Daoy (cell line): ENCODE measurements around the gene KLHL36. TPM values are rescaled to one million over a fixed set of nuclear protein-coding genes. Genes with fewer than 3 reads are reported as not detected.
A peak's percentile ranks its signal among the peaks of the same experiment; 100 is the strongest.

Experiments used
- DNase-seq: peaks from one replicate; pipeline ENCODE4 v3.0.0-alpha.2; 2015; ENCODE audit warnings: low read depth
- total RNA-seq: library from RNA; depleted of rRNA; stranded (reverse); fragments of >200 nt; shearing (Covaris generic); gene quantifications from 2 replicates; pipeline ENCODE4 v1.2.3, GENCODE V29; 2014; rRNA removed

The KLHL36 gene
- 17.0 and 20.5 TPM in 2 replicates for total RNA-seq

DNA sequence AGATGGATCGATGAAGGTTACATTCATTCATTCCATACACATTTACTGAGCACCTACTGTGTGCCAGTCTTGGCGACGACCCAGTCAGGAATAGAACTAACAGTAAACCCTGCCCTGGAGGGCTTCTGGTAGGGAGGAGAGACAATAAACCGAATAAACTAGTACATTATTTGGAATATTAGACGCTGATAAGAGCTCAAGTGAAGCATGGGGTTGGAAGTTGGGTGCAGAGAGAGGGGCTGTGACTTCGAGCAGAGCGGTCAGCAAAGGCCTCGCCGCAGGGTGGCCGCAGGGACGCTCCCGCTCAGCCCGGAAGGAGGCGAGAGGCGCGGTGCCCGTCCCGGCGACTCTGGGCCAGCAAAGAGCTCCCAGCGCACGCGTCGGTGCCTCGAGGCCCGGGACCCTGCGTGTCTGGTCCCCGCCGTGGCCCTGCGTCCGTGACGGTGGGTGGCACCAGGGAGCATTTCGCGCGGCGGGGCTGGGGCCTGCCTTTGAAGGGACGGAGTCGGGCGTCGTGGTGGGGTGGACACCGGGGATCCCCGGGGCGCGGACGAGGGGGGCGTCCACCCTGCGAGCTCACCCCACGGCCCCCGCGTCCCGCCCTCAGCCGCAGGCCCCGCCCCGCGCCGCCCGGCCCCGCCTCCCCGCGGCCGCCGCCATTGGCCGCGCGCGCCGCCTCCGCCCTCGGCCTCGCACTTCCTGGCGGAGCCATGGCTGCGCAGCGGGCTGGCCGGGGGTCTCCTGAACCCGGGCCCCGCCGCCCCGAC, at the start of gene KLHL36:
KLHL36 (plus strand) TSS at position 684 of the 767 bp plus-strand sequence. CDS start 2,357 bp downstream, outside the sequence.
- peak; percentile 62 for DNase-seq

DNA sequence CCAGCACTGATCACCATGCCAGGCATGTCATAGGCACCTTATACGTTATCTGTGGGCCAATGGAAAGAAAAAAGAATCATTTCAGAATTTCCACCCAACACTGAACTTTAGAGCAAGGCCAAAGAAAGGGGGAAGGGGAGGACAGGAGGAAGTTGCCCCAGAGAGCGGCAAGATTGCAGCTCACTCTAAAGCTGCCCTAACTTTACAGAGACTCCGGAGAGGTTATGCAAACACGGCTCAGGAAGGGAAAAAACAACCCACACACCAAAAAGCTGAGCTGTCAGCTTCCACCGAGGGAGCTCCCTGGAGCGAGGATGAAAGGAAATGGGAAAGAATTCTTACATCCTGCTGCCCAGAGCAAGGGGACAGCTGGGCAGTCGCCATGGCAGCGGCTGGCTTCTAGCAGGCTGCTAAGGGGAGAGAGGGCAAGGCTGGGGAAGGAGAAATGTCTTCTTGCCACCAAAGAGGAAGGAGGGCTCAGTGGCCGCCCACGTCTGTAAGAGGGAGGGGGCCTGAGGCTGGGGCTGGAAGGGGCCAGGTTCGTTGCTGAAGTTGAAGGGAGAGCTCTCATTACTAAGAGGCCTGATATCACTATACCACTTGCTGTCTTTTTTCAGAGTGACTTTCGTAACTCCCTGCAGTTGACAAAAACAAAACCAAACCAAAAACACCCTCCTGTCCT, 48.6 kb upstream of the KLHL36 start:
- peak; percentile 80 for DNase-seq

DNA sequence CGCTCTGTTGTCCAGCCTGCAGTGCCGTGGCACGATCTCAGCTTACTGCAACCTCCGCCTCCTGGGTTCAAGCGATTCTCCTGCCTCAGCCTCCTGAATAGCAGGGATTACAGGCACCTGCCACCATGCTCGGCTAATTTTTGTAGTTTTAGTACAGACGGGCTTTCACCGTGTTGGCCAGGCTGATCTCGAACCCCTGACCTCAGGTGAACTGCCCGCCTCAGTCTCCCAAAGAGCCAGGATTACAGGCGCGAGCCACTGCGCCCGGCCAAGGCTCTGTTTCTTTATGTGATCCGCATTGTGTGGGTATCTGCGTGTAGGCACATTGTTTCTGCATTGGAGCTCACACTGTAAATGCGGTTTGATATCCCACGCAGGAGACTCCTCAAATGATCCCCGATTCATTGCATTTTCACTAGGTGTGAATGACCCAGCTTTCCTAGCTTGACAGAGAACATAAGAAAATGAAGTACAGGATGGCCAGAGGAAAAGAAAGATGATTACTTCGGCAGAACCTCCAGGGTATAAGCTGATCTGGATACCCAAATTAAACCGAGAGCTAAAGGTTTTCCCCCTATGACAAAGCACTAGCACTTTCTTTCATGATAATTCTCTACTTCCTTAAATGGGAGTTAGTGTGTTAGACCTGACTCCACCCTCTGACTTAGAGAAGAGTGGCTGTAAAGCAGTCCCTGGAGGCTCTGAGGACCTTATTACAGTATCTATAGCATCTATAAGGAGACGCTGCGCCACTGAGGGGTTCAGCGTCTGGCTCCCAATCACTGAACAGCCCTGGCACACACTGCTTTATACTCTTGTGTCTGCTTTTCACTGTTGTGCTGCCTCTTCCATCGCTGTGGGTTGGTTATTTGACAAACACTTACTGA, 47.7 kb upstream of the KLHL36 start:
- peak; percentile 25 for DNase-seq

DNA sequence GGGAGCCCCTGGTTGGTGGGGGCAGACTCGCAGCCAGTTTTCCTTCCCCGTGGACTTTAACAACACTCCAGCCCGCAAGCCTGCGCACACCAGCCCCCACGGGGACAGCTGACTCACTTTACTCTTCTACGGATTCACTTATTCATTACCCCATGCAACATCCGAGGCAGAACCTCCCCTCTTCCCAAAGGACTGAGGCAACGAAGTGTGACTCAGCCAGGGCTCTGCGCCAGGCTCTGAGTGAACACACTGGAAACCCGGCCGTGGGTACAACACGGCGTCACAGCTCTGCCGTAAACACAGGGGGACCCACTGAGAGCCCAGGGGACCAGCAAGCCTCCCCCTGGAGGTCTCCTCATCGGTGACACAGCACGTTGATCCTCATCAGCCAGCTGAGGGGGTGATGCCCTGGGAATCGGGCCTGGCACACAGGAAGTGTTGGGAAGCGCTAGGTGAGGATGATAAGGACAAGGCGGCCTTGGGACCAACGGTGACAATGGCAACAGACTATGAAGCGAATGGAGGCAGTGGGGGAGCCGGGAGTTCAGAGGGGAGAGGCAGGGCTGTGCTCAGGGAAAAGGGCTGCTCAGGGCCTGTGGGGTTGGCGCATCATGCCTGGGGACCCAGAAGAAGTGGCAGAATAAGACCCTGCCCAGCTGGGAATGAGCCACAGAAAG, 45.0 kb upstream of the KLHL36 start:
- peak; percentile 92 for DNase-seq

DNA sequence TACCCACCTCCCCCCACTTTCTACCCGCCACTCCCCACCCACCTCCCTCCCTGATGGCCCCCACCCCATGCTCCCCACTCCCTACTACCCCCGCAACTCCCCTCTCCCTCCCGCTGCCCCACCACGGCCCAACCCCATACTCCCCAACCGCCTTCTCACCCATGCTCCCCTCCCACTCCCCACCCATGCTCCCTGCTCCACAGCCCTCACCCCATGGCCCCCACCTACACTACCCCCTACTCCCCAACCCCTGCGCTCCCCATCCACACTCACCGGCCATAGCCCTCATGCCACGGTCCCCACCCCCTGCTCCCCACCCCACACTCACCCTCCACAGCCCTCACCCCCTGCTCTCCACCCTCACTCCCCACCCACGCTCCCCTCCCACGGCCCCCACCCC, 44.4 kb upstream of the KLHL36 start:
- no peak for DNase-seq

DNA sequence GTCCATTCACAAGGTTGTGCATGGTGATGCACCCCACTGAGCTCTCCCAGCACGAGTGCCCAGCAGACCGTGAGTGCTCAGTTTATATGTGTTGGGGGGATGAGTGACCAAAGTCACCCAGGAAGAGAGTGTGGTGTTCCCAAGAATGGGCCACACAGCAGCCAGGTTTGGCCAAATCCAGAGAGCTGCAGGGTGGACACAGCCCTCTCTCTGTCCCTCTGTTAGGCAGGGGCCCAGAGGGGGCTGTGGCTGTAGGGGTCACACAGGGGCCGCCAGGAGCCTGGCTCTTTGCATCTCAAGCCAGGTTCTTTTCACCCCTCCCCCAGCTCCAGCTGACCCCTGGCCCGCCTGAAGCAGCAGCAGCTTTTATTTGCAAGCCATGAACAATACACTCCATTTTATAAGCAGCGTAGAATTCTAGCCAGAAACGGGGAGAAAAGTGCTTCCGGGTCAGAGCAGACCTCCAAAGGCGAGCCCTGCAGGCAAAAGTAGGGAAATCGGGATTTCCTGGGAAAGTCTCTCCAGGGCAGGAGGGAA, 43.8 kb upstream of the KLHL36 start:
- no peak for DNase-seq

DNA sequence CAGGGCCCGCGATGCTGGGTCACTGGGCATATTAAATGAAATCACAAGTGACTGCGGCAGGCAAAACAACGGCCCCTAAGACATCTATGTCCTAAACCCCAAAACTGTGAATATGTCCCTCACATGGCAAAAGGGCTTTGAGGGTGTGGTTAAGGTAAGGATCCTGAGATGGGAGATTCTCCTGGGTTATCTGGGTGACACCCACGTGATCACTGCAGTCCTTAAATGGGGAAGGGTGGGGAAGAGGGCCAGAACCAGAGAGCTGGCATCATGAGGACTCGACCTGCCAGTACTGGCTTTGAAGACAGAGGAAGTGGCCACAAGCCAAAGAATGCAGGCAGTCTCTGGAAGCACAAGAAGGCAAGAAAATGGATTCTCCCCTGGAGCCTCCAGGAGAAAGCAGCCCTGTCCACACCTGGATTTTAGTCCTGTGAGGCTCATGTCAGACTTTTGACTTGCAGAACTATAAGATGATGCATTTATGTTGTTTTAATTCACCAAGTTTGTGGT, 42.9 kb upstream of the KLHL36 start:
- no peak for DNase-seq

DNA sequence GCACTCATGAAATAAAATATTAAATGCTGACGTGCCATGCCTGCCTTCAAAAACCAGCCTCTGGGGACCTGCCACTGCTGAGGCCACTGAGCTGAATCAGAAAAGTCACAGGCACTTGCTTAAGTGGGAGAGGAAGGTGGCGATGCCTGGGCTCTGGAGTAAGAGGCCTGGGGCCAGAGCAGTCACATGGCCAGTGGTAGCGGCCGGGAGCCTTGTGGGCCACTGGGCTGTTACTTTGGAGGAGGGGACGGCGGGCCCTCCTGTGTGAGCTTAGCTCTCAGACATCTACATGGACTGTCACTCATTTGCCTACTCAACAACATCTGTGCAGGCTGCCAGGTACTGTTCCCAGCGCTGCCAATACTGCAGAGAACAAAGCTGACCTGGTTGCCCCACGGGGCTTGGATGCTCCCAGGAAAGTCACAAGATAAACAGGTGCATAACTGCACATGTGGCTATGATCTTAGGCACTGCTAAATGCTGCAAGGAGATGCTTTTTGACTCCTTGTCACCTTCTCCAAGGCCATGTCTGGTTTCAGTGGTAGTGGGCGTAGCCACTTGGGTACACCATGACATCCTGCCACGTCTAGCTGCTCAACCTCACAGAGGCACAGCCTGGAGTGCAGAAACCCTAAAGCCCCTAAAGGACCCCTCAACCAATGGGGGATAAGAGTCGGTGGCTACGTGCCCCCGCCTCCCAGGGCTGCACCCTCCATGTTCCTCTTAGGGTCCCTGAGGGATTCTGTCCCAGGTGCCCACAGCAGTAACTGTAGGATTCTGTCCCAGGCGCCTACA, 42.0 kb upstream of the KLHL36 start:
- no peak for DNase-seq

DNA sequence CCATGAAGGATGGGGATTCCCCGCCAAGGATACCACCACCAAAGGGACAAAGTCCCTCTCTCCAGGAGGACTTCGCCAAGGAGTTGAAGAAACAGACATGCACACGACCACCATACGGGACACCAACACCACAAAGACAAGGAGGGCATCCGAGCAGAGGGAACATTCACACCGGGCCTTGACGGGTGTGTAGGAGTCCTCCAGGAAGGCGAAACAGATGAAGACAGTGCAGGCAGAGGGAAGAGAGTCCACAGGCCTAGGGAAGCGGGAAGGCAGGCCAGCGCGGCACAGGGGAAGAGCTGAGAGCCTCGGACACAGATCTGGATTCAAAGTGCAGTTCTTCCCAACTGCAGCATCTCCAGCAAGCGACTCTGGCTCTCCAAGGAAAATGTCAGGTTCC, 41.2 kb upstream of the KLHL36 start:
- DNase-seq: no peak

DNA sequence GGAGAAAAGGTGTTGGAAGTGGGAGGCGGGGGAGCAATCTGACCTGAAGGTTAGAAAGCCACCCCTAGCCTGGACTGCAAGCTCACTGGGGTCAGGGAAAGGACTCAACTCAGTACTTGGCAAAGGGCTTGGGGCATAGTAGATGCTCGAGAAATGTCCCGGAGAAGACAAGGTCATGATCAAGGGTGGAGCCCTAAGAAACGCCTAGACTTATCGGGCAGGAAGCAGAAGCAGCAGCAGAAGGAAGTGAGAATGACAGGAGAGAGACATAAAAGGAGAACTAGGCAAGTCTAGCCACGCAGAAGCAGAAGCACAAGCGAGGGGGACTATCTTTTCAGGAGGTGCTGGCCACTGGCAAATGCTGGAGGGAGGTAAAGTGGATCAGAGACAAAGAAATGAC, 40.6 kb upstream of the KLHL36 start:
- DNase-seq: no peak

DNA sequence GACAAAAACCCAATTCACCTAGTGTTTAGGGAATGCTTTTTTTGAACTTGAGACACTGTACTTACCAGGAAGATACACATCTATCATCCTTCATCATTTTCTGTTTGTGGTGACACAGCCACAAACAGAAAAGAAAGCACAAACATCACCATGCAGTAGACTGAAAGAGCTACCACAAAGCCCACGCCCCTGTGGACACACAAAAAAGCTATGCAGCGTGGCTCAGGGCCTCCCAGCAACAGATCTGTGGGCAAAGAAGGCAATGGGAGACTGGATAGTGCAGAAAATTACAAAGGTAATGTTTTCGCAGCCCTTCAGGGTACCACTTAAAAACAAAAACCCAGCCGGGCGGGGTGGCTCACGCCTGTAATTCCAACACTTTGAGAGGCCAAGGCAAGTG, 40.0 kb upstream of the KLHL36 start:
- no peak for DNase-seq

DNA sequence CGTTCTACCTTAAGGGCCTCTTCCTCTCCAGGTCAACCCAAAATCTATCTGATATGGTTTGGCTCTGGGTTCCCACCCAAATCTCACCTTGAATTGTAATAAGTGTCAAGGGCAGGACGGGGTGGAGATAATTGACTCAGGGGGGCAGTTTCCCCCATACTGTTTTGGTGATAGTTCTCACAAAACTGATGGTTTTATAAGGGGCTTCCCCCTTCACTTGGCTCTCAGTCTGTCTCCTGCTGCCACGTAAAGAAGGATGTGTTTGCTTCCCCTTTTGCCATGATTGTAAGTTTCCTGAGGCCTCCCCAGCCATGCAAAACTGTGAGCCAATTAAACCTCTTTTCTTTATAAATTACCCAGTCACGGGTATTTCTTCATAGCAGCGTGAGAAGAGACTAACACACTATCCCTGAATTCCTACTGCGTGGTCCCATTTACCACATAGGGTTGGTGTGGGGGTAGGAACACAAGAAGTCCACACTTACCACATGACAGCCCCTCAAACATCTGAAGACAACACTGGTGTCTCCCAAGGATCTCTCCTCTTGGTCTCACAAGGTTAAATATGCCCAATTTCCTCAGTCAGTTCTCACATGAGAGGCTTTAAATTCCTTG, 38.6 kb upstream of the KLHL36 start:
- DNase-seq: no peak

DNA sequence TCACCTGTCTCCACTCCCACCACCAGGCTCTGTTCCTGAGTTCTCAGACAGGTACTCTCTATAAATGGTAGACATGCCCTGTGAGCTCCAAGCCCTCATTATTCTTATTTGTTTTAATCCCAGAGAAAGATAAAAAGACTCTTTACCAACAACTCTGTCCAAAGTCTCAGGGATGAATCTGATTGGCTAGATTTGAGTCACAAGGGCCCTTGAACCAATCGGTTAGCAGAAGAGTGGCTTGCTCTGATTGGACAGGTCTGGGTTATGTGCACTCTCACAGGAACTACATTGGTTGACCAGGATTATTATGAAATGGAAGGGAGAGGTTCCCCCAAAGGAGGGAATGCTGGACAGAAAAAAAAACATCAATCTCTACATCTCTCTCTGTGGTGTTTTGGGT, 37.9 kb upstream of the KLHL36 start:
- no peak for DNase-seq

DNA sequence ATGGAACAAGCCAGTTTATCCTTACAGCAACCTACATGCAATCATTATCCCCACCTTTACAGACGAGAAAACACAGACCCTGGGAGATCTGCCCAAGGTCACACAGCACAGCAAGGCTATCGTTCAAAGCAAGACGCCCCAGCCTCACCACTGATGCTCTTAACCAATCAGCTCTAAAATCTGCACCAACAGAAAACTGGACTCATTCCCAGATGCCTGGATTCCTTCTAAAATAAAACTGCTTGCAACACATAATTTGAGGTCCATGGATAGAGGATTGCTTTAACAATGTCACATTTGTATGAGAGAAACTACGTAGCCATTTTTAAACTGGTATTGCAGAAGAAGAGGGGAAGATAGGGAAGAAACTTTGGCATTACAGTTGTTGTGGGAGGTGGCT, 37.3 kb upstream of the KLHL36 start:
- no peak for DNase-seq

DNA sequence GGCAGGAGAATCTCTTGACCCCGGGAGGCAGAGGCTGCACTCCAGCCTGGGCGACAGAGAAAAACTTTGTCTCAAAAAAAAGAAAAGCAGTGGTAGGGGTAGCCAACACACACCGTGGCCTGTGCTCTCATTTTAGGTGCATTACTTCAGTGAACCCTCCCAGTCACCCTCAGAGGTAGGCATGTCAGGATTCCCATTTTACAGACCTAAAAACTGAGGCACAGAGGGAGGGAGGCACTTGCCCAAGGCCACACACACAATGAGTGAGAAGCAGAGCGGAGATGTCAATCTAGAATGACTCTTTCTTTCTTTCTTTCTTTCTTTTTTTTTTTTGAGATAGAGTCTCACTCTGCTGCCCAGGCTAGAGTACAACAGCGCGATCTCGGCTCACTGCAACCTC, 35.6 kb upstream of the KLHL36 start:
- no peak for DNase-seq

DNA sequence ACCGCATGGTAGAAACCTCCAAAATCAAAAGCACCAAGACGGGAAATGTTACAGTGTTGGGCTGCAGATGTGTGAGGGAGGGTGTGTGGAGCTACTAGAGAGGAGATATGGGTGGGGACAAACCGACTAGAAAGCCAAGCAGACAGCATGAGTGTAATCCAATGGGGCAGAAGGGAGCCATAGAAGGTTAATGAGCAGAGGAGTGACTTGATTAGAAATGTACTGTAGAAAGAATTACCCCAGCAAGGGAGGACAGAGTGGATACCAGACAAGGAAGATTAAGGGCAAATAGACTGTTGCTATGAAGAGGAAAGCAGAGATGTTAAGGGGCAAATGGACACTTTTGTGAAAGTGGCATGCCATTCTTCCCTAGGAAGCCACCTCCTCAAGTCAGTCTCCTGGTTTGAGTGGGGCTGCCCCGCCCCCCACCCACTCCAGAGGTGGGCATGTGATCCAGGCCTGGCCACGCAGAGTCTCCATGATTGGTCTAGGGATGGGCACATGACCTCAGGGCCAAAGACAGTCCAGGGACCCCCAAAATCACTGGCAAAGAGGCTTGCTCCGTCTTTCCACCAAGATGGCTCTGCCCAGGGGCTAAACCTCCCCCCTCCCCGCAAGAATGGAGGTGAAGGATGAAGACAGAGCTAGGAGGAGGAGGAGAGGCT, 34.8 kb upstream of the KLHL36 start:
- DNase-seq: no peak

DNA sequence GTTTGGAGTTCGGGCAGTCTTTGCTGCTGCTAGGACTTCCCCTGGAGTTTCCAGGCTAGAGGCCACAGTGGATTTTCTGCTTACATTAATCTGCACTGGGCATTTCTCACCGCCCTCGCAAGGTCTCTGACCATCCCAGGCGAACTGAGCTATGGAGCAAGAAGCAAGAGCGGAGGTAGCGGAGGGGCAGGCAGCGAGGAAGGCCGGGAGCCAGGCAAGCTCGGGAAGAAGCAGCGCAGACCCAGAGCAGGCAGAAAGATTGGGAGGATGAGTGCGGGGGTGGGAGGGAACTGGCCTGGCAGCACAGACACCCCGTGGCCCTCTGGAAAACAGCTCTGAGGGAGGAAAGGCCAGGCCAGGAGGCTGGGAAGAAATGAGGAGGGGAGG, 34.2 kb upstream of the KLHL36 start:
- no peak for DNase-seq

DNA sequence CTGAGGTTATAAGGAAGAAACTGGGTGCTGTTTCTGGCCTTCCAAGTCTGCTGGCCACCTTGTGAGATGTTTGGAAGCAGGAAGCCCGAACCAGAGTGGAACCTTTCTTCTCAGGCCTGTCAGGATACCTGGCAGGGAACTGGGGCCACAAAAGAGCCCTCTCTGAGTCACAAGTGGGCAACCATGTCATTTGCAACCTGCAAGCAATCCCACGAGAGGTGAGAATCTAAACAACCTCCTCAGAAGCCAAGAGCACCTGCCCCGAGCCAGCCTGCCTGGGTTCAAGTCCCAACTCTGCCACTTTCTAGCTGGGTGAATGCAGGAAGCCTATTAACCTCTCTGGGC, 33.7 kb upstream of the KLHL36 start:
- DNase-seq: no peak

DNA sequence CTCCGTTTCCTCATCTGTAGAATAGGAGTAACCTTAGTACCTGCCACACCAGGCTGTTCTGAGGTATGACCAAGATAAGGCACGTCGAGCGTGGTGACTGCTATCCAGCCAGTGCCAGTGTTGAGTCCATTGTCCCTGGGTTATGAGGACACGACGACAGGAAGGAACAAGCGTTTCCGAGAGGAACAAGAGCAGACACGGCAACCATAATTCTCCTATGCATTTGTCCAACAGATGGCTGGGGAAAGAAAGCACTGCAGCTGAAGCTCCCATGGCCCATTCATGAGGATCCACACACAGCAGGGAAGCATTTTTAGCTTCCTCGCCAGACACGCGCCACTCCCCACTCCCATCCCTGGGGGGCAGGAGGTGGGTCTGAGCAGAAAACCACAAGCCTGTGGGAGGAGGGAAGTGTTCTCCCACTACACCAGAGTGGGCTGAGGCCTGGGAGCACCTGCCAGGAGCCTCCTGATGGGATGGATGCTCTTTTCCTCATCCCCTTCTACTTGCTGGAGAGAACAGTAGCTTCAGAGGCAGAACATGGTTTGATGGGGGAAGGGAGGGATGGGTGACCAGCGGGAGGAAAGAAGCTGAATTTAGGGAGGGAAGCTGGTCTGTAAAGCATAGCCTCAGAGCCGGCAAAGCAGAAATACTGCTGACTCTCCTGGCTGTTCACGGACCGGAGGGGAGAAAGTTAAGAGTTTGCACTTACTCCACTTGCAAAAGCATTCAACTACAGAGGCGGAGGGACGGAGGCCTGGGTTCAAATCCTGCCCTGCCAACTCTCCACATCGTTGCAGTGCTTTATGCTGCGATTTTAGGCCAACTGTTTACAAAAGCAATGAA, 33.1 kb upstream of the KLHL36 start:
- no peak for DNase-seq
